Uterus (tissue), 2 donors: ENCODE measurements around the gene NACC1.

ENCODE experiments used
- CTCF ChIP-seq, 4 experiments: fragments of 200-600 bp in 2 of 4; fragments of 450-650 bp in 2 of 4; sonication (generic) in 2 of 4; IDR thresholded peaks; one replicate each; pipeline ENCODE4 v1.5.1; 2016 to 2019; ENCODE audit warnings: antibody characterized with exemption in 4 of 4, mild to moderate bottlenecking in 2 of 4, moderate library complexity in 1 of 4
- POLR2A ChIP-seq, 2 donors: fragments of 450-650 bp; IDR thresholded peaks; one replicate each; pipeline ENCODE4 v1.6.1; 2016; ENCODE audit warnings: antibody characterized with exemption in 2 of 2, mild to moderate bottlenecking in 1 of 2, moderate library complexity in 1 of 2

- TF ChIP-seq CTCF (IDR thresholded peaks at IDR 0.05) (no peak), POLR2A (IDR thresholded peaks at IDR 0.05) (no peak)
Observed at GRCh38 chr19:13187419-13187818, 69.4 kb downstream of the NACC1 start.
